HEK293T (cell line): ENCODE results near the gene LST1.

Experiments
- CTCF ChIA-PET: fragments of 350-600 bp; formaldehyde crosslinking; extraction: SDS; loops from one replicate; lab custom pipeline; 2021; ENCODE audit warnings: antibody characterized with exemption, inconsistent platforms; lab: Yijun Ruan, JAX
- POLR2A ChIA-PET: fragments of 350-600 bp; formaldehyde crosslinking; extraction: SDS; loops from one replicate; lab custom pipeline; 2020; ENCODE audit warnings: antibody characterized with exemption, inconsistent platforms; lab: Yijun Ruan, JAX
- DNase-seq: peaks from one replicate; pipeline ENCODE4 v3.0.0; 2012; ENCODE audit warnings: mixed read lengths; ENCODE audit errors: extremely low spot score
- ARNT ChIP-seq: fragments of 450-650 bp; IDR thresholded peaks from 2 replicates; pipeline ENCODE4 v1.6.1; 2017; ENCODE audit warnings: mild to moderate bottlenecking
- BHLHE40 ChIP-seq: fragments of 450-650 bp; IDR thresholded peaks from 2 replicates; pipeline ENCODE4 v1.6.1; 2016; ENCODE audit warnings: mild to moderate bottlenecking, moderate library complexity, borderline replicate concordance
- CTBP1 ChIP-seq: fragments of 450-650 bp; IDR thresholded peaks from 2 replicates; pipeline ENCODE4 v1.6.1; 2016; ENCODE audit warnings: borderline replicate concordance
- ELF4 ChIP-seq: fragments of 450-650 bp; IDR thresholded peaks from 2 replicates; pipeline ENCODE4 v1.6.1; 2017; ENCODE audit warnings: antibody characterized with exemption
- FOXA1 ChIP-seq: fragments of 450-650 bp; IDR thresholded peaks from 2 replicates; pipeline ENCODE4 v1.6.1; 2016; ENCODE audit warnings: mild to moderate bottlenecking
- FOXK2 ChIP-seq: fragments of 450-650 bp; IDR thresholded peaks from 2 replicates; pipeline ENCODE4 v1.6.1; 2016; ENCODE audit warnings: mild to moderate bottlenecking
- FOXM1 ChIP-seq: fragments of 450-650 bp; IDR thresholded peaks from 2 replicates; pipeline ENCODE4 v1.6.1; 2017; ENCODE audit warnings: mild to moderate bottlenecking, borderline replicate concordance
- HDGF ChIP-seq: fragments of 450-650 bp; IDR thresholded peaks from 2 replicates; pipeline ENCODE4 v1.6.1; 2017; ENCODE audit warnings: antibody characterized with exemption, borderline replicate concordance
- L3MBTL2 ChIP-seq: fragments of 450-650 bp; conservative IDR thresholded peaks from 2 replicates; pipeline ENCODE4 v1.6.1; 2016; ENCODE audit warnings: mild to moderate bottlenecking
- LEF1 ChIP-seq: fragments of 450-650 bp; IDR thresholded peaks from 2 replicates; pipeline ENCODE4 v1.6.1; 2017; ENCODE audit warnings: mild to moderate bottlenecking, borderline replicate concordance
- NFRKB ChIP-seq: fragments of 450-650 bp; IDR thresholded peaks from 2 replicates; pipeline ENCODE4 v1.6.1; 2016; ENCODE audit warnings: mild to moderate bottlenecking, moderate library complexity
- PKNOX1 ChIP-seq: fragments of 450-650 bp; IDR thresholded peaks from 2 replicates; pipeline ENCODE4 v1.6.1; 2016
- SP1 ChIP-seq: fragments of 450-650 bp; IDR thresholded peaks from 2 replicates; pipeline ENCODE4 v1.6.1; 2017
- SUZ12 ChIP-seq: fragments of 450-650 bp; IDR thresholded peaks from 2 replicates; pipeline ENCODE4 v1.6.1; 2016; ENCODE audit warnings: mild to moderate bottlenecking
- TARDBP ChIP-seq: fragments of 450-650 bp; IDR thresholded peaks from 2 replicates; pipeline ENCODE4 v1.6.1; 2016
- ZNF384 ChIP-seq: fragments of 450-650 bp; IDR thresholded peaks from 2 replicates; pipeline ENCODE4 v1.6.1; 2016

LST1 gene

DNA sequence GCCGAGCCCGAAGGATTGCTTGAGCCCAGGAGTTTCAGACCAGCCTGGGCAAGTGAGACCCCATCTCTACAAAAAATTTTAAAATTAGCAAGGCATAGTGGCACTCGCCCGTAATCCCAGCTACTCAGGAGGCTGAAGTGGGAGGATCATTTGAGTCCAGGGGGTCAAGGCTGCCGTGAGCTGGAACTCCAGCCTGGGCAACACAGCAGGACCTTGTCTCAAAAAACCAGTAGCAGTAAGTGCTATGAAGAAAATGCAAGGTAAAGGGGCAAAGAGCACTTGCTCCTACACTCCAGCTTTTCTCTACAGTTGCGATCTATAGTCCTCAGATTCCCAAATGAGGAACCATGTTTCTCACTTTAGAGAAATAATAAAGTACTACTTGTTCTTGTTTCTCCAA, 42.4 kb upstream of the LST1 start:
- TF ChIP-seq CTBP1 = no peak
- TF ChIP-seq FOXM1 = no peak
- no peak for TF ChIP-seq L3MBTL2
- ChIA-PET POLR2A (interaction anchor here (1.3 to 8.1 kb wide), 6 partner anchors 15 to 109 kb away, joined by 3 to 114 read pairs (median 19); partner anchors contain the start of genes BAG6, MCCD1 and NCR3), CTCF (interaction anchor here (2.8 kb wide), 1 partner anchor 54 kb away, joined by 17 read pairs; no protein-coding TSS in a partner anchor)
- no peak for DNase-seq

DNA sequence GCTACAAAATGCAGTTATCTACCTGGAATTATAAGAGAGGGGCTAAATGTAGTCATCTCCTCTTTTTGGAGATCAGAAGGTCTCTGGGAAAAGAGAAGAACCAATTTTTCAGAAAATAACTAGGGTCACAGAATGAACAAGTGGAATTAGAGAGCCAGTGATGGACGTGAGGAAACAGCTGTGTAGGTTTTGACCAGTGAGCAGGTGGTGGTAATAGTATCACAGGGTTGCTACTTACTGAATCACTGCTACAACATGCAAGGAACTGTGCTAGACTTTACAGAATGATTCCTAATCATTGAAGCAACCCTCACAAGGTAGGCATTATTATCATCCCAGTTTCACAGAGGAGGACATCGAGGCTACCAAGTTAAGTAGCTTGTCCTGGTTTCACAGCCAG, 41.4 kb upstream of the LST1 start:
- no peak for TF ChIP-seq LEF1
- no peak for TF ChIP-seq BHLHE40
- no peak for TF ChIP-seq NFRKB
- TF ChIP-seq SP1 = no peak
- no peak for TF ChIP-seq SUZ12
- TF ChIP-seq FOXK2 = no peak
- TF ChIP-seq PKNOX1 = no peak
- no peak for TF ChIP-seq TARDBP
- TF ChIP-seq HDGF = no peak
- no peak for TF ChIP-seq ARNT
- no peak for TF ChIP-seq ELF4
- TF ChIP-seq FOXA1 = no peak
- TF ChIP-seq CTBP1 = no peak
- TF ChIP-seq ZNF384 = no peak
- no peak for TF ChIP-seq FOXM1
- POLR2A ChIA-PET = interaction anchor here (4.1 to 8.1 kb wide), 2 partner anchors 52 to 77 kb away, joined by 15 to 91 read pairs; no protein-coding TSS in a partner anchor
- CTCF ChIA-PET = no interaction called here
- DNase-seq = no peak

DNA sequence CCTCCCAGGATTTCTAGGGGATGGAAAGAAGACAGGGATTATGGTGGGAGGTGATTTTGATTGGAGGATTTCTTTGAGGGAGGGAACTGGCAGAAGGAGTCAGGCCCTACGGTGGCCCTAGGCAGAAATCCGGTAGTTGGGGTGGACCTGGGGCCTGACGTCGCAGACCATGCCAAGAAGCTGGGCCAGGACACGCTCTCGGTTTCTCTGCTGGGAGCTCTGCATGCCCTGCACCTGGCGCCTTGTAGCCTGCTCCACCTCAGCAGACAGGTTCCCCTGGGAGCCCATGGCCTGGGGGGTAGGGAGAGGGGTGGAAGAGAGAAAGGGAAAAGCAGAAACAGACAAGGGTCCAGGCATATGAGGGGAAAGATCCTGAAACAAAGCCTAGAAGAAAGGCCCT, 40.8 kb upstream of the LST1 start:
- POLR2A ChIA-PET = interaction anchor here (2.4 to 8.1 kb wide), 3 partner anchors 52 to 77 kb away, joined by 13 to 91 read pairs (median 15); no protein-coding TSS in a partner anchor
- DNase-seq = no peak
- TF ChIP-seq LEF1 (no peak), TARDBP (no peak), BHLHE40 (no peak), FOXK2 (no peak), ELF4 (no peak), ARNT (no peak), NFRKB (no peak), PKNOX1 (no peak), HDGF (no peak), SUZ12 (no peak), SP1 (no peak), FOXM1 (no peak), FOXA1 (no peak)
- CTCF ChIA-PET = no interaction called here

GRCh38 chr6:31546339-31546957, 39.6 kb upstream of the LST1 start, which contains the start of gene ATP6V1G2:
Gene ATP6V1G2 (minus strand): TSS chr6:31546608. CDS start chr6:31546559, 49 bp downstream.
- DNase-seq = peak; percentile 79
- POLR2A ChIA-PET = interaction anchor here (0.9 to 8.1 kb wide), 11 partner anchors 17 to 261 kb away, joined by 3 to 91 read pairs (median 5); partner anchors contain the start of genes C6orf47, LSM2, MCCD1 and MSH5
- TF ChIP-seq FOXA1 (no peak), FOXK2 (no peak), ELF4 (0 out of 2 replicates have a peak, but pooled peaks have one; percentile 17), SP1 (no peak), L3MBTL2 (no peak), SUZ12 (no peak), PKNOX1 (0 out of 2 replicates have a peak, but pooled peaks have one; percentile 8), HDGF (no peak), TARDBP (no peak), ZNF384 (no peak), FOXM1 (no peak), CTBP1 (peak; percentile 88), NFRKB (no peak), BHLHE40 (no peak), ARNT (no peak), LEF1 (no peak)
- CTCF ChIA-PET = interaction anchor here (0.6 to 3.7 kb wide), 7 partner anchors 15 to 105 kb away, joined by 3 to 61 read pairs (median 4); no protein-coding TSS in a partner anchor

GRCh38 chr6:31546958-31547726, 38.9 kb upstream of the LST1 start, which contains the start of gene NFKBIL1:
Gene NFKBIL1 (plus strand): TSS chr6:31547608. CDS start chr6:31547695, 87 bp downstream.
- CTCF ChIA-PET = interaction anchor here (0.7 to 3.7 kb wide), 3 partner anchors 51 to 91 kb away, joined by 4 to 61 read pairs (median 6); no protein-coding TSS in a partner anchor
- POLR2A ChIA-PET = interaction anchor here (0.5 to 8.1 kb wide), 21 partner anchors 12 to 402 kb away, joined by 3 to 91 read pairs (median 3); partner anchors contain the start of genes BAG6, C6orf47, HSPA1B and LSM2
- no peak for TF ChIP-seq ZNF384
- no peak for TF ChIP-seq LEF1
- TF ChIP-seq SUZ12 = no peak
- TF ChIP-seq HDGF = no peak
- peak; percentile 55 for TF ChIP-seq ELF4
- TF ChIP-seq PKNOX1 = peak; percentile 77
- no peak for TF ChIP-seq L3MBTL2
- TF ChIP-seq SP1 = no peak
- TF ChIP-seq TARDBP = no peak
- no peak for TF ChIP-seq BHLHE40
- 0 out of 2 replicates have a peak, but pooled peaks have one; percentile 56 for TF ChIP-seq FOXM1
- TF ChIP-seq NFRKB = 0 out of 2 replicates have a peak, but pooled peaks have one; percentile 15
- TF ChIP-seq ARNT = no peak
- TF ChIP-seq FOXK2 = no peak
- peak; percentile 79 for TF ChIP-seq CTBP1
- TF ChIP-seq FOXA1 = no peak
- DNase-seq = peak; percentile 94
